DOHH2 (cell line): ENCODE measurements around the gene CDC42SE2.

Source experiments
- H3F3A ChIP-seq: fragments of 200-600 bp; sonication (generic), shearing (Covaris generic); 2 replicates; pipeline ENCODE4 v1.6.0; 2016; ENCODE audit warnings: antibody characterized with exemption, mild to moderate bottlenecking; ENCODE audit not compliant: control insufficient read depth, insufficient read depth
- H3K27ac ChIP-seq: fragments of 200-600 bp; sonication (generic); 2 replicates; pipeline ENCODE4 v1.5.1; 2014; ENCODE audit warnings: low read depth, mild to moderate bottlenecking, low read length, moderate library complexity
- H3K27me3 ChIP-seq: fragments of 200-600 bp; sonication (generic); 2 replicates; pipeline ENCODE4 v1.6.1; 2014; ENCODE audit warnings: mild to moderate bottlenecking, low read length, mixed read lengths; ENCODE audit not compliant: control insufficient read depth
- H3K36me3 ChIP-seq: fragments of 200-600 bp; sonication (generic); 2 replicates; pipeline ENCODE4 v1.6.1; 2014; ENCODE audit warnings: mild to moderate bottlenecking, low read length, moderate library complexity, mixed read lengths; ENCODE audit not compliant: control insufficient read depth
- H3K4me1 ChIP-seq: fragments of 200-600 bp; sonication (generic); 2 replicates; pipeline ENCODE4 v1.6.1; 2014; ENCODE audit warnings: mild to moderate bottlenecking, low read length, mixed read lengths; ENCODE audit not compliant: control insufficient read depth
- H3K4me2 ChIP-seq: fragments of 200-600 bp; sonication (generic); 2 replicates; pipeline ENCODE4 v1.6.0; 2014; ENCODE audit warnings: mild to moderate bottlenecking, low read length, moderate library complexity
- H3K4me3 ChIP-seq: fragments of 200-600 bp; sonication (generic); 2 replicates; pipeline ENCODE4 v1.5.1; 2014; ENCODE audit warnings: mild to moderate bottlenecking, low read length, mixed read lengths
- H3K79me2 ChIP-seq: fragments of 200-600 bp; sonication (generic); 2 replicates; pipeline ENCODE4 v1.6.1; 2014; ENCODE audit warnings: mild to moderate bottlenecking, low read length, mixed read lengths; ENCODE audit not compliant: control insufficient read depth
- H3K9me2 ChIP-seq: fragments of 200-600 bp; sonication (generic); replicated peaks from 2 replicates; pipeline ENCODE4 v1.6.1; 2014; ENCODE audit warnings: mild to moderate bottlenecking, low read length, mixed read lengths; ENCODE audit not compliant: control insufficient read depth
- H3K9me3 ChIP-seq: fragments of 200-600 bp; sonication (generic); 2 replicates; pipeline ENCODE4 v1.6.1; 2014; ENCODE audit warnings: antibody characterized with exemption, low read length, mixed read lengths; ENCODE audit not compliant: control insufficient read depth, insufficient read depth
- H4K20me1 ChIP-seq: fragments of 200-600 bp; sonication (generic); 2 replicates; pipeline ENCODE4 v1.6.0; 2014; ENCODE audit warnings: low read depth, mild to moderate bottlenecking, antibody characterized with exemption, low read length, moderate library complexity; ENCODE audit not compliant: control insufficient read depth, insufficient read depth
- EZH2phosphoT487 ChIP-seq: fragments of 200-600 bp; sonication (generic); IDR thresholded peaks from 2 replicates; pipeline ENCODE4 v1.6.1; 2017; ENCODE audit warnings: borderline replicate concordance, mild to moderate bottlenecking, antibody characterized with exemption, low read length, moderate library complexity, mixed read lengths
- TF ChIP-seq, protein P1 (sequence below): fragments of 200-600 bp; sonication (generic); IDR thresholded peaks from one replicate; pipeline ENCODE4 v1.5.1; 2014; ENCODE audit warnings: antibody characterized with exemption, mild to moderate bottlenecking, low read depth, low read length; ENCODE audit not compliant: poor library complexity, severe bottlenecking

Gene CDC42SE2

GRCh38 chr5:131366428-131366827, 102.6 kb downstream of the CDC42SE2 start:
- H3F3A ChIP-seq = no peaks in the 10 kb centered on the region; the same call in 1 of the 2 replicates
- H3K79me2 ChIP-seq = peaks cover 55% of the 10 kb centered on the region
- TF ChIP-seq, protein P1, sequence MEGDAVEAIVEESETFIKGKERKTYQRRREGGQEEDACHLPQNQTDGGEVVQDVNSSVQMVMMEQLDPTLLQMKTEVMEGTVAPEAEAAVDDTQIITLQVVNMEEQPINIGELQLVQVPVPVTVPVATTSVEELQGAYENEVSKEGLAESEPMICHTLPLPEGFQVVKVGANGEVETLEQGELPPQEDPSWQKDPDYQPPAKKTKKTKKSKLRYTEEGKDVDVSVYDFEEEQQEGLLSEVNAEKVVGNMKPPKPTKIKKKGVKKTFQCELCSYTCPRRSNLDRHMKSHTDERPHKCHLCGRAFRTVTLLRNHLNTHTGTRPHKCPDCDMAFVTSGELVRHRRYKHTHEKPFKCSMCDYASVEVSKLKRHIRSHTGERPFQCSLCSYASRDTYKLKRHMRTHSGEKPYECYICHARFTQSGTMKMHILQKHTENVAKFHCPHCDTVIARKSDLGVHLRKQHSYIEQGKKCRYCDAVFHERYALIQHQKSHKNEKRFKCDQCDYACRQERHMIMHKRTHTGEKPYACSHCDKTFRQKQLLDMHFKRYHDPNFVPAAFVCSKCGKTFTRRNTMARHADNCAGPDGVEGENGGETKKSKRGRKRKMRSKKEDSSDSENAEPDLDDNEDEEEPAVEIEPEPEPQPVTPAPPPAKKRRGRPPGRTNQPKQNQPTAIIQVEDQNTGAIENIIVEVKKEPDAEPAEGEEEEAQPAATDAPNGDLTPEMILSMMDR = no peak
- no peak for TF ChIP-seq EZH2phosphoT487
- H3K27ac ChIP-seq = no peak overlapping the region
- no peaks in the 10 kb centered on the region for H4K20me1 ChIP-seq
- peaks cover 2% of the 10 kb centered on the region; the same call in 1 of the 2 replicates for H3K36me3 ChIP-seq
- H3K4me2 ChIP-seq = no peak overlapping the region
- no peak overlapping the region for H3K4me3 ChIP-seq
- H3K4me1 ChIP-seq = no peaks in the 10 kb centered on the region
- no peaks in the 10 kb centered on the region for H3K9me3 ChIP-seq
- no peaks in the 10 kb centered on the region for H3K9me2 ChIP-seq
- no peaks in the 10 kb centered on the region for H3K27me3 ChIP-seq

GRCh38 chr5:131367219-131367860, 103.5 kb downstream of the CDC42SE2 start:
- TF ChIP-seq, protein P1 = no peak
- TF ChIP-seq EZH2phosphoT487 = no peak
- no peaks in the 10 kb centered on the region for H3K4me1 ChIP-seq
- peaks cover 55% of the 10 kb centered on the region for H3K79me2 ChIP-seq
- no peaks in the 10 kb centered on the region; the same call in 1 of the 2 replicates for H3F3A ChIP-seq
- no peak overlapping the region for H3K27ac ChIP-seq
- no peaks in the 10 kb centered on the region for H3K9me2 ChIP-seq
- H3K36me3 ChIP-seq = 0 out of 2 replicates have a peak, but pooled peaks cover 2% of the 10 kb centered on the region
- no peaks in the 10 kb centered on the region for H3K27me3 ChIP-seq
- H3K4me2 ChIP-seq = no peak overlapping the region
- H3K4me3 ChIP-seq = no peak overlapping the region
- H3K9me3 ChIP-seq = no peaks in the 10 kb centered on the region
- no peaks in the 10 kb centered on the region for H4K20me1 ChIP-seq

DNA sequence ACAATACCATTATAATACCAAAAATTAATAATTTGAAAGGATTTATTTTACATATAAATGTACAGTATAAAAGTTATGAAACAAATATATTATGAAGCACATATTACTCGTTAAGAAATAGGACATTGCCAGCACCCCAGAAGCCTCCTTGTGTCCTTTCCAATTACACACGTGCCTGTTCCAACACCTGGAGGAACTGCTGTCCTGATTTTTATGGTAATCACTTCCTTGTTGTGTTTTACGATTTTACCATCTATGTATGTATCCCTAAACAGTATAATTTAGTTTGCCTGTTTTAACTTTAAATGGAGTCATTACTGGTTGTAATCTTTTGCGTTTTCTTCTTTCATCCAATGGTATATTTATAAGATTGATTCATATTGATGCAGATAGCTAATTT, 105.0 kb downstream of the CDC42SE2 start:
- Histone ChIP-seq H3K27me3 (no peaks in the 10 kb centered on the region), H3K4me3 (no peak overlapping the region), H3K4me2 (no peak overlapping the region), H3K36me3 (0 out of 2 replicates have a peak, but pooled peaks cover 3% of the 10 kb centered on the region), H3K9me2 (no peaks in the 10 kb centered on the region), H3F3A (peaks cover 2% of the 10 kb centered on the region; the same call in 1 of the 2 replicates), H3K9me3 (no peaks in the 10 kb centered on the region), H3K79me2 (peaks cover 60% of the 10 kb centered on the region), H3K27ac (no peak overlapping the region), H3K4me1 (peaks cover 12% of the 10 kb centered on the region), H4K20me1 (no peaks in the 10 kb centered on the region)
- TF ChIP-seq EZH2phosphoT487 = no peak
- TF ChIP-seq, protein P1 = no peak
